ENCODE results near the gene PIAS4. TPM values are rescaled to one million over a fixed set of nuclear protein-coding genes. Genes with fewer than 3 reads are reported as not detected.
A peak's percentile ranks its signal among the peaks of the same experiment; 100 is the strongest.

PIAS4 gene
- total and polyA plus RNA-seq, 2 of the 13 experiments (the other 11 are each of a cell fraction or from before 2014, with no cell fraction given), result 9.0 to 20.1 TPM

GRCh38 chr19:3969435-3970312, 37.9 kb upstream of the PIAS4 start:
- ATAC-seq, result peak; percentile 8
- H3K9ac ChIP-seq (ENCODE audit: insufficient read depth, low read depth, low read length), result peak overlapping the region; percentile 94
- H3K79me2 ChIP-seq (ENCODE audit: insufficient read depth, low read length), result peaks cover 26% of the 10 kb centered on the region
- BruUV-seq (replicated peaks), result TSS peak; percentile 60
- ChIA-PET CTCF (ENCODE audit: low intra/inter-chr PET ratio, low total read pairs) (no interaction called here), POLR2A (interaction anchor here (1.0 to 3.4 kb wide), 8 partner anchors 9 to 207 kb away, joined by 3 to 56 read pairs (median 10); partner anchors contain the start of genes EEF2 and MRPL54)
- H3K9me3 ChIP-seq (ENCODE audit: low read length), result no peaks in the 10 kb centered on the region
- H3K4me3 ChIP-seq (replicated peaks in 1 of 3; ENCODE audit: insufficient read depth in 1 of 3, low read depth in 2 of 3, low read length in 3 of 3), result peak overlapping the region; percentile 95 to 98 (median 97)
- no peak for FAIRE-seq
- H3K4me1 ChIP-seq (ENCODE audit: insufficient read depth, low read length), result peaks cover 28% of the 10 kb centered on the region
- no peak overlapping the region for H2AFZ ChIP-seq (ENCODE audit: low read length)
- peak overlapping the region; percentile 95 for H3K4me2 ChIP-seq (ENCODE audit: low read depth, low read length)
- no peaks in the 10 kb centered on the region; a peak in 1 of 5 replicates for H3K27me3 ChIP-seq (ENCODE audit: control insufficient read depth in 1 of 2, insufficient read depth in 2 of 2, low read length in 2 of 2)
- 23% methylated on average over 20 of the region's 23 CpGs for WGBS (ENCODE audit: low lambda C conversion rate)
- intact Hi-C loops (cut with micrococcal nuclease; ENCODE audit: unreplicated experiment), result loop anchor here (5.0 kb wide), 1 partner anchor 112 kb away; no protein-coding TSS in a partner anchor
- in situ Hi-C loops (cut with HindIII; ENCODE audit: extremely low pct_ligation_motif_present, low pct_unique_long_range_greater_than_20kb), result no loop called here
- H3K27ac ChIP-seq (ENCODE audit: extremely low read length, insufficient read depth, low read length), result peak overlapping the region; percentile 72
- peaks cover 13 to 24% of the 10 kb centered on the region in 2 experiments; a peak in 4 of 5 replicates for H3K36me3 ChIP-seq (replicated peaks in 1 of 2; ENCODE audit: control insufficient read depth in 1 of 2, insufficient read depth in 2 of 2, low read length in 2 of 2)
- H4K20me1 ChIP-seq (ENCODE audit: insufficient read depth, low read length), result peaks cover 16% of the 10 kb centered on the region
- peak; percentile 54 for DNase-seq (ENCODE audit: low spot score)
- TF ChIP-seq ZNF281 (CRISPR knock-in tag; IDR thresholded peaks at IDR 0.05; ENCODE audit: borderline replicate concordance) (peak; percentile 61; the same call in 1 of the 2 replicates), UBTF (CRISPR knock-in tag; IDR thresholded peaks at IDR 0.05) (peak; percentile 20; the same call in 1 of the 2 replicates), ZBTB38 (CRISPR knock-in tag; IDR thresholded peaks at IDR 0.05) (peak; percentile 37; the same call in 1 of the 2 replicates), ZBTB7A (CRISPR knock-in tag; IDR thresholded peaks at IDR 0.05) (no peak), ZNF577 (CRISPR knock-in tag; IDR thresholded peaks at IDR 0.05; ENCODE audit: borderline replicate concordance, low read depth) (no peak), YY1 (IDR thresholded peaks at IDR 0.05; ENCODE audit: insufficient read depth, insufficient replicate concordance, low read depth, low read length) (peak; percentile 50), POLR2A (IDR thresholded peaks at IDR 0.05; ENCODE audit: insufficient read depth in 1 of 2, low read depth in 2 of 2, low read length in 2 of 2) (no peak; a peak in 1 of 4 replicates), ZNF792 (CRISPR knock-in tag; IDR thresholded peaks at IDR 0.05) (0 out of 2 replicates have a peak, but pooled peaks have one; percentile 60), ZNF501 (CRISPR knock-in tag; IDR thresholded peaks at IDR 0.05) (peak; percentile 52; the same call in 1 of the 2 replicates), SAP130 (CRISPR knock-in tag; IDR thresholded peaks at IDR 0.05; ENCODE audit: low read depth) (peak; percentile 30; the same call in 1 of the 2 replicates), ZNF263 (CRISPR knock-in tag; IDR thresholded peaks at IDR 0.05) (peak; percentile 92)
- TF ChIP-seq, protein P1, sequence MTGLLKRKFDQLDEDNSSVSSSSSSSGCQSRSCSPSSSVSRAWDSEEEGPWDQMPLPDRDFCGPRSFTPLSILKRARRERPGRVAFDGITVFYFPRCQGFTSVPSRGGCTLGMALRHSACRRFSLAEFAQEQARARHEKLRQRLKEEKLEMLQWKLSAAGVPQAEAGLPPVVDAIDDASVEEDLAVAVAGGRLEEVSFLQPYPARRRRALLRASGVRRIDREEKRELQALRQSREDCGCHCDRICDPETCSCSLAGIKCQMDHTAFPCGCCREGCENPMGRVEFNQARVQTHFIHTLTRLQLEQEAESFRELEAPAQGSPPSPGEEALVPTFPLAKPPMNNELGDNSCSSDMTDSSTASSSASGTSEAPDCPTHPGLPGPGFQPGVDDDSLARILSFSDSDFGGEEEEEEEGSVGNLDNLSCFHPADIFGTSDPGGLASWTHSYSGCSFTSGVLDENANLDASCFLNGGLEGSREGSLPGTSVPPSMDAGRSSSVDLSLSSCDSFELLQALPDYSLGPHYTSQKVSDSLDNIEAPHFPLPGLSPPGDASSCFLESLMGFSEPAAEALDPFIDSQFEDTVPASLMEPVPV (CRISPR knock-in tag; IDR thresholded peaks at IDR 0.05), result 0 out of 2 replicates have a peak, but pooled peaks have one; percentile 35
- TF ChIP-seq, protein P2, sequence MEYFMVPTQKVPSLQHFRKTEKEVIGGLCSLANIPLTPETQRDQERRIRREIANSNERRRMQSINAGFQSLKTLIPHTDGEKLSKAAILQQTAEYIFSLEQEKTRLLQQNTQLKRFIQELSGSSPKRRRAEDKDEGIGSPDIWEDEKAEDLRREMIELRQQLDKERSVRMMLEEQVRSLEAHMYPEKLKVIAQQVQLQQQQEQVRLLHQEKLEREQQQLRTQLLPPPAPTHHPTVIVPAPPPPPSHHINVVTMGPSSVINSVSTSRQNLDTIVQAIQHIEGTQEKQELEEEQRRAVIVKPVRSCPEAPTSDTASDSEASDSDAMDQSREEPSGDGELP (IDR thresholded peaks at IDR 0.05; ENCODE audit: borderline replicate concordance, low read depth), result no peak

All from HepG2 (cell line).